Body of pancreas (tissue), 4 donors: Measurements from ENCODE around the gene HSF2BP.

ENCODE experiments used
- CTCF ChIP-seq, 7 experiments: fragments of 450-650 bp in 4 of 7; fragments of 200-600 bp in 3 of 7; sonication (generic) in 3 of 7; IDR thresholded peaks; one replicate each; pipeline ENCODE4 v1.5.1; 2016 to 2019; ENCODE audit warnings: antibody characterized with exemption in 7 of 7
- POLR2A ChIP-seq, 3 donors: fragments of 450-650 bp; IDR thresholded peaks; one replicate each; pipeline ENCODE4 v1.6.1; 2016; ENCODE audit warnings: antibody characterized with exemption in 3 of 3, mild to moderate bottlenecking in 2 of 3

GRCh38 chr21:43691086-43691795 lies 32.0 kb upstream of the HSF2BP start:
- no peak for TF ChIP-seq CTCF (IDR thresholded peaks at IDR 0.05)
- TF ChIP-seq POLR2A (IDR thresholded peaks at IDR 0.05), result no peak
